Activated CD4-positive, alpha-beta T cell treated with anti-CD3 and anti-CD28 coated beads, Interleukin-10, Interleukin-2, amounts not matched to agents 100 ng/mL and 50 ng/mL, durations not matched to agents 16 hours and 8 hours (primary cell): ENCODE data around the gene BBLN.
A peak's percentile ranks its signal among the peaks of the same experiment; 100 is the strongest.

Experiments used
- DNase-seq: peaks from one replicate; pipeline ENCODE4 v3.0.0-alpha.2; 2020

BBLN gene

DNA sequence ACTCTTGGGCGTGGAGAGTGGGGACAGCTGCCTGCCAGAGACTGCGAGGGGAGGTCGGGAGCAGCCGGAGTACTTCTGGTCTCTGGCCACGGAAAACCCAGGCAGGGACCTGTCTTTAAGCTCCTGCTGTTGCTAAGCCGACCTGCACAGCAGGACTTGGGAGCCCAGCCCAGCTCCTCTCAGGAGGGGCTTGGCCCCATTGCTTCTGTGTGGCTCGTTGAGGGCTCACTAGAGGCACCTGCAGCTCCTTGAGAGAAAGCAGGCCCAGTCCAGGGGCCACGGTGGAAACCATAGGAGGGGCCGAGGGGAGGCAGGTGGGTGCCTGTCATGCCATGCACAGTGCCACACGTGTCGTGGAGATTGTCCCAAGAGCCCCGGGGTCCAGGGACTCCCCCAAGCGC lies 14.1 kb upstream of the BBLN start:
- DNase-seq = no peak

DNA sequence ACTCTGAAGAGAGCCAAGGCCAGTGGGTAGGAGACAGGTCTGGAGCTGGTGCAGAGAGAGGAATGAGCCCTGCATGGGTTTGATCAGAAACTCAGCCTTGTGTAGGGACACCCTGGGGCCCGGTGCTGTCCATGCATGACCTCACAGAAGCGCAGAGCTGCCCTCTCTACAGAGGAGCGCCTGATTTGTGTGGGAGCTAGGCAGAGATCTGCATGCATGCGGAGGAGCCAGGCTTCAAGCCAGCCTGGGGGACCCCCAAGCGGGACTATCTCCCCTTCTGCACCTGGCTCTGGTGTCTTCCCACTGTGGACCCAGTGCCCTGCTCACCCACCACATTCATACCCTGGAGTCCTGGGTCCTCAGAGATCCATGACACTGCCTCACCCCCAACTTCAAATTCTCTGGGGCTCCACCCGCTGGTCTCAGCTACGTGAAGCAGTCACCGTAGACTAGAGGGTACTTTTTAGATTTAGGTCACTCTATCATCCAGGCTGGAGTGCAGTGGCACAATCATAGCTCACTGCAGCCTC lies 13.4 kb upstream of the BBLN start:
- no peak for DNase-seq

DNA sequence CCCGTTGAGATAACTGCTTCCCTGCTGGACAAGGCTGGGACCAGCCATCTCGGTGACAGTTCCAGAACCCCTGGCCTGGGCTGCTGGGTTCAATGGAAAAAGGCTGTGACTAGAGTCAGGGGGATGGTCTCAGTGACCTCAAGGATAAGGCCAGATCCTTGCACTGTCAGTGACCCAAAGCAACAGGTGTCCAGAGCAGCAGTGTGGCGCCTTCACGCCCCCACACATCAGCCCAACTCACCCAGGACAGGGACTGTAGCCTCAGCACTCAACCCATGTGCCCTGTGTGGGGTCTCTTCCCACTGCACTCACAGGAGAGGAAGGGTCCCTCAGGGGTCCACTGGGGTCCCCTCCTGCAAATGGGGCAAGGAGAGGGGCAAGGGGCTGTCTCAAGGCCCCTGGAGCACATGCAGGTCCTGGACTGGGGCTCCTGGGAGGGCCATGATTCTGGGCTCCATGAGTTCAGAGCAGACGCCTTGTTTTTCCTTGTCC lies 11.5 kb upstream of the BBLN start:
- no peak for DNase-seq

GRCh38 chr9:128149001-128149701 lies 10.9 kb upstream of the BBLN start, which contains the start of gene LCN2:
LCN2 (plus strand) TSS chr9:128149453; CDS start chr9:128149526, 73 bp downstream.
- no peak for DNase-seq

GRCh38 chr9:128149951-128150593 lies 10.0 kb upstream of the BBLN start:
- no peak for DNase-seq

DNA sequence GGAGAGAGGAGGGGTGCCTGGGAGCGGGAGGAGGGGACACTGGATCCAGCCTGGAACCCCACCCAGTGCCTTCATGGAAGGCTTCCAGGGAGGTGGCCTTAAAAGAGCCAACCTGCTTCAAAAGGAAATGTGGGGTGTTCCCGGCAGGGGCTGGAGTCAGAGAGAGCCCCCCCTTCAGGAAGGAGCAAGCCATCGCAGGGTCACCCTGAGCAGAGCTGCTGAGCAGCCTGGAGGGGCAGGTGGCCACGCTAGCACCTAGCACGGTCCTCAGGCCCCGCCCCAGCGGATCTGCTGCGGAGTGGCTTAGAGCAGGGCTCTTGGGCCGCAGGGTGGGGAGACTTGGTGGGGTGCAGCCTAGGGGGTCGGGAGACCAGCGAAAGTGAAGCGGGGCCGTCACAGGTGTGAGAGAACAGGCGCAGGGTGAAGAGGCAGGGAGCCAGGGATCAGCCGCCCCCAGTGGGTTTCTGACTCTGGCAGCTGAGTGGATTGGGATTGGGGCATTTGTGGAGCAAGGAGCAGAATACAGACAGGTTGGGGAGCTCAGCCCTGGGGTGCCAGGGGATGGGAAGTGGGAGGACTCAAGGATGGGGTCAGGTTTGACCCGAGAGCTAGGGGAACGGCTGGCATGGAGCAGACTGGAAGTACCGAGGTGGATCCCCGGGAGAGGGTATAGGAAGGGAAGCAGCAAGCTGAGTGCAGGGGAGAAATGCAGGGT lies 9.3 kb upstream of the BBLN start:
- peak; percentile 33 for DNase-seq

DNA sequence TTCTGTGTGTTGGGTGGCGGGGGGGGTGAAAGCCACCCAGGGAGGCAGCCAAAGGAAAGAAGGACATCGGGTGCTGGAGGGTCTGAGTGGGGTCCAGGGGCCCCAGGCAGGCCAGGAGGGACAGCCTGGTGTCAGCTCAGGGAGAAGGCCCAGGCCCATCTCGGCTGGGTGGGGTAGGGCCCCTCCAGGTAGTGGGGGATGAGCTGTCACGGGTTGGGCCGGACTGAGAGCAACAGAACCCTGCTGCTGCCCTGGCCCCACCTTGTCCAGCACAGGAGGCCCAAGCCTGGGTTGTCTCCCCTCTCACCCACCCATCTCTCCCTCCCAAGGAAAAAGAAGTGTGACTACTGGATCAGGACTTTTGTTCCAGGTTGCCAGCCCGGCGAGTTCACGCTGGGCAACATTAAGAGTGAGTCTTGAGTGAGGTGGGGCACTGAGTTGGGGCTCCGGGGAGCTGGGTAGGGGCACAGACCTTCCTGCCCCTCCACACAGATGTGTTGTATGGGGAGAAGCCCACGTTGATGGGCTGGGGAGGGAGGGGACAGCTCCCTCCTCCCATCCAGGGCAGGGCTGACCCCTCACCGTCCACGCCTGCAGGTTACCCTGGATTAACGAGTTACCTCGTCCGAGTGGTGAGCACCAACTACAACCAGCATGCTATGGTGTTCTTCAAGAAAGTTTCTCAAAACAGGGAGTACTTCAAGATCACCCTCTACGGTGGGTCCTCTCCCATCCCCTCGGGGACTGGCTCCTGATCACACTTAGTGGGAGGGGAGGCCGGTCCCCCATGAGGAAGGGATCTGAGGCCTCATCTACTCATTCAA lies 8.5 kb upstream of the BBLN start:
- no peak for DNase-seq

DNA sequence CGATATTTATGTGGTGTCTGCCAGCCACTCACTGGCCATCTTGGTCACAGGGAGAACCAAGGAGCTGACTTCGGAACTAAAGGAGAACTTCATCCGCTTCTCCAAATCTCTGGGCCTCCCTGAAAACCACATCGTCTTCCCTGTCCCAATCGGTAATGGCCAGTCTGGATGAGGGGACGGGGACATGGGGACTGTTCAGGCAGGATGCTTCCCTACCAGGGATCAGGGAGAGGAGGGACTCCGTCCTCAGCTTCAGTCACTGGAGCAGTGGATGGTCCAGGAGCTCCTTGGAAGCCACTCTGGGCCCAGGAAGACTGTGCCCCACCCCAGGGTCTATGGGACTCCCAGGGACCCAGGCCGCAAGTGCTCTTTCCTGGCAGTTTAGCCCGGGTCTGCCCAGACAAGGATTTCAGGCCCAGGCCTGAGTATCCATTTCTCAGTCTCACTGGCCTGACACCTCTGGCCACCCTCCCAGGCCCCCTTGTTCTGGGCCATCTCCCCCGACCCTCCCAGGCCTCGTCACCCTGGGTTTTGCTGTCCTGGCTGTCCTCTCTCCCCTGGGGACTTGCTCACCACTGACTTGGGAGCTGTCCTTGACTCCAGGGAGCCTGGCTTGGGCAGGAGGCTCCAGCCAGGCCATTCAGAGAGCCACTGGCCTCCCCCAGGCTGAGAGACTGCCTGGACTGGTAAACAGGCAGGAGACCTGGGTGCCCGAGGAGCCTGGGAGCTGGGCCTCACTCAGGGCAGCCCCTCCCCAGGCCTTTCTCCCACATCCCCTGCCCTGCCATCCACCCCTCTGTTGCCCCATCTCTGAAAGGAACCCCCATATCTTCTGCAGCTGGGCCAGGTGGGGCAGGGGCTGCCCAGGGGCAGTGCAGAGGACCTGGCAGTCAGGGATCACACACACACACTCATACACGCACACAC lies 7.7 kb upstream of the BBLN start:
- no peak for DNase-seq

DNA sequence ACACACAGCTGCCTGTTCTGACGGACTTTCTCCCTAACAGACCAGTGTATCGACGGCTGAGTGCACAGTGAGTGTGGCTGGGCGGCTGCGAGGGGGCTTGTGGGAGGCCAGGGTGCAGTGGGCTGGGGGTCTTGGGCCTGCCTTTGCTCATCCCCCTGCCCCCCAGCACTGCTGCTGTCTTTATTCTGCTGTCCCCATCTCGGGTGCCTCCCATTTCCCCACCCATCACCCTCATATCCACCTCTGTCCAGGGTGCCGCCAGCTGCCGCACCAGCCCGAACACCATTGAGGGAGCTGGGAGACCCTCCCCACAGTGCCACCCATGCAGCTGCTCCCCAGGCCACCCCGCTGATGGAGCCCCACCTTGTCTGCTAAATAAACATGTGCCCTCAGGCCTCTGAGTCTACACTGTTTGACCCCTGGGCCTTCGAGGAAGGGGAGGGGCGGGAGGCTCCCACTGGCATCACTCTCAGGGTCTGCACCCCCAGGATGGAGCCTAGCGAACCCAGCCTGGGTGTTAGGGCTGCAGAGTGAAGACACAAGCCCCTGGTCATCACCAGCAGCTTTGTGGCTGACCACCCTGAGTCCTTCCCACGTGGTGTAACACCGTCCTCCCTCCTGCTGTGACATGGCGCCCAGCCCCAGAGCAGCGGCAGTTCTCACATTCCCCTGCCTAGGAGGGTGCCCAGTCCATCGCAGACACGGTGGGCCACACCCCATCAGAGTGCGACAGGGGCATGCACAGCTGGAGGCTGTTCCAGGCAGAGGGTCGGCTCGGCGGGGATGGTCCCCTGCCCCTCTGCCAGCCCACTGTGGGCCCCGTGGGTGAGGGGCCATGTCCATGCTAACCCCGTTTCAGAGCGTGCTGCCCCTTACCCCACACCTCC lies 6.8 kb upstream of the BBLN start:
- DNase-seq = no peak

- DNase-seq = no peak
Observed at GRCh38 chr9:128153947-128154695, 5.9 kb upstream of the BBLN start.

DNA sequence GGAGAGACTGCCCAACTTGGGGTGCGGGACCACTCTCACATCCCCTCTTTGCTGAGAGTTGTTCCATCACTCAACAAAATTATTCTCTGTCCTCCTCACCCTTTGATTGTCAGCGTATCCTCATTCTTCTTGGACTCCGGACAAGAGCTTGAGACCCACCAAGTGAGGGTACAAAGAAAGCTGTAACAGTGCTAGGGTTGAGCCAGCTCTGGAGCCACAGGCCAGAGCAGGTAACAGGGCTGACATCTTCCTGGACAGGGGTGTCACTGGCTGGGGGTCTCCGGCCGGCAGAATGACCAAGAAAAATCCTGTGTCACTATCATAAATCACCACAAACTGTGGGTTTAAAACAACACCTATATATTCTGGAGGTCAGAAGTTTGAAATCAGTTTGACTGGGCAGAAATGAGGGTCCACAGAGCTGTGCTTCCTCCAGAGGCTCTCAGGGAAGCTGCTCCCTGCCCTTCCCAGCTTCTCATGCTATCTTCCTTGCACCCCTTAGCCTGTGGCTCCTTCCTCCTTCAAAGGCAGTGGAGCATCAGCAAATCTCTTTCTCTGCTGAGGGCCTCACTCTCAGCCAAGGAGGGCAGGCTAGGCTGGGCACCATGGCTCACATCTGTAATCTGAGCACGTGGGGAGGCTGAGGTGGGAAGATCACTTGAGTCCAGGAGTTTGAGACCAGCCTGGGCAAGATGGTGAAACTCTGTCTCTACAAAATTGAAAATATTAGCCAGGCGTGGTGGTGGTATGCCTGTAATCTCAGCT lies 4.1 kb upstream of the BBLN start:
- DNase-seq = no peak

DNA sequence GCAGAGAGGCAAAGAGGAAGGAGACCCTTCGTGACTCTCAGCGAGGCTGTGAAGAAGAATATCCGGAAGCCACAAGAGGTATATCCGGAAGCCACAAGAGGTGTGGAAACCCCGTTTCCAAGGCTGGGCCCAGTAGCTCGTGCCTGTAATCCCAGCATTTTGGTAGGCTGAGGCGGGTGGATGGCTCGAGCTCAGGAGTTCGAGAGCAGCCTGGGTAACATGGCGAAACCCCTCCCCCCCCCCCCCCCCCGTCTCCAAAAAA lies 612 bp upstream of the BBLN start:
- DNase-seq = peak; percentile 70

- peak; percentile 49 for DNase-seq
Observed at GRCh38 chr9:128160603-128160987, 530 bp downstream of the BBLN start.

DNA sequence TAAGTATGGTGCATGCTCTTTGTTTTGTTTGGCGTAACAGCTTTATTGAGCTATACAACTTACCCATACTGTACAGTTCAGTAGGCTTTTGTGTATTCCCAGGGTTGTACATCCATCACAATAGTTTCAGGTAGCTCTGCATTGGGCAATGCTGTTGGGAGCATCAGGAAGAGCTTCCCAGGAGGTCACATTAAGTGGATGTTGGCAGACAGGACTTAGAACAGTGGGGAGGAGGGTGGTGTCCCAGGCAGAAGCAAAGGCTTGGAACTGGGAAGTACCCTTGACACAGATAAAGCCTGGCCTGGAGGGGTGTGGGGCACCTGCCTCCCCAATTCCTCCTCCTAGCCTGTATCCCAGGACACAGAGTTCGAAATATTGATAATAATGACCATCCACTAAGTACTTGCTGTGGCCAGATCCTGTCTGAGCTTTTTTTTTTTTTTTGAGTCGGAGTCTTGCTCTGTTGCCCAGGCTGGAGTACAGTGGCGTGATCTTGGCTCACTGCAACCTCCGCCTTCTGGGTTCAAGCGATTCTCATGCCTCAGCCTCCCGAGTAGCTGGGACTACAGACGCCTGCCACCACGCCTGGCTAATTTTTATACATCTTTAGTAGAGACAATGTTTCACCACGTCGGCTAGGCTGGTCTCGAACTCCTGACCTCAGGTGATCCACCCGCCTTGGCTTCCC lies 1.3 kb downstream of the BBLN start:
- DNase-seq = no peak

- DNase-seq = no peak
Observed at GRCh38 chr9:128162215-128163026, 2.4 kb downstream of the BBLN start.

DNA sequence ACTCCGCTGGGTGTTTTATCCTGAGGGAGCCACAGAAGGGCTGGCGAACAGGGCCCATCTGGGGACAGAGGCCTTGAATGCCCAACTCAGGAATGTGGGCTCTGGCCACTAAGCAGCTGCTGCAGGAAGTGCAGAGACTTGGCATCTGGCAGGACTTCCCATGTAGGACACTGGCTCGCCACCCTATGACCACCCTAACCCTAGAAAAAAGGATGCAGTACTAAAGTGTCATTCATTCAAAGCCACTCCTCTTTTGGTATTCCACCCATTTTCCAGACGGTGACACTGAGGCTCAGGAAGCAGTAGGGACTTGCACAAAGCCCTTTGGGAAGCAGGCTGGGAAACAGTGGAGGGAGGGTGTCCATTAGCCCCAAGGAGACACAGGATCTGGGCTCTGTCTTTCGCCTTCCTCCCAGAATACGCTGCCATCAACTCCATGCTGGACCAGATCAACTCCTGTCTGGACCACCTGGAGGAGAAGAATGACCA lies 3.0 kb downstream of the BBLN start:
- DNase-seq = no peak

- DNase-seq = no peak
Observed at GRCh38 chr9:128163523-128164306, 3.6 kb downstream of the BBLN start.
